ENCODE measurements around the gene ADCY1.

Gene ADCY1

DNA sequence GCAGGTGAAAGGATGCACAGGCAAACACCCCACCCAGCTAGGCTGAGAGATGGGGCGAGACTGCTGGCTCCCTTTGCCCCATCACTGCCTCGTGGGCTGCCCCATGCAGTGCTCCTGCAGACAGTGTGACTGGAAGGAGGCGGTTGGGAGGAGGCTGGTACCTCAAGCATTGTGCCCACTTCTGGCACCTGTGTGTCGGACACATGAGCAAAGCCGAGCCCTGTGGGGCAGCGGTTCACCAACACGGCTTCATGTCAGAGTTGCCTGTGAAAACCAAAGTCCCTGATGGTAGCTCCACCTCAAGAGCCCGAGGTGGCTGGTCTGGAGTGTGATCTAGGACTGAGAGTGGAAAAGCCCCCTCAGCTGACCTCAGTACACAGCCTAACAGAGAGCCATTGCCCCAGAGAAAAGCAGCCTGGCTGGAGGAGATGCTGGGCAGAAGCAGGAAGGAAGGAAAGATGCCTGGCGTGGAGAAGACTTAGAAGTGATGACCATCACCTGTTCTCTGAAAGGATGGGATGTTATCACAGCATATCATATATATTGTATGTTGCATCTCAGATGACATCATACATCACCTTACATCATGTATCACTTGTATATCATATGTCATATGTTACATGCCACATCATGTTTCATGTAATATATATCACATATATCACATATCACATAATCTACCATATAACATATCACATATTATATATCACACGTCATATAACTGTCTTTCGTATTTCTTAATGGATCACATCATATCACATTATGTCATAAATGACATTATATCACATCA, 75.6 kb downstream of the ADCY1 start:
- DNase-seq (ENCODE audit: low read depth in 2 of 2, low spot score in 1 of 2) = no peak

DNA sequence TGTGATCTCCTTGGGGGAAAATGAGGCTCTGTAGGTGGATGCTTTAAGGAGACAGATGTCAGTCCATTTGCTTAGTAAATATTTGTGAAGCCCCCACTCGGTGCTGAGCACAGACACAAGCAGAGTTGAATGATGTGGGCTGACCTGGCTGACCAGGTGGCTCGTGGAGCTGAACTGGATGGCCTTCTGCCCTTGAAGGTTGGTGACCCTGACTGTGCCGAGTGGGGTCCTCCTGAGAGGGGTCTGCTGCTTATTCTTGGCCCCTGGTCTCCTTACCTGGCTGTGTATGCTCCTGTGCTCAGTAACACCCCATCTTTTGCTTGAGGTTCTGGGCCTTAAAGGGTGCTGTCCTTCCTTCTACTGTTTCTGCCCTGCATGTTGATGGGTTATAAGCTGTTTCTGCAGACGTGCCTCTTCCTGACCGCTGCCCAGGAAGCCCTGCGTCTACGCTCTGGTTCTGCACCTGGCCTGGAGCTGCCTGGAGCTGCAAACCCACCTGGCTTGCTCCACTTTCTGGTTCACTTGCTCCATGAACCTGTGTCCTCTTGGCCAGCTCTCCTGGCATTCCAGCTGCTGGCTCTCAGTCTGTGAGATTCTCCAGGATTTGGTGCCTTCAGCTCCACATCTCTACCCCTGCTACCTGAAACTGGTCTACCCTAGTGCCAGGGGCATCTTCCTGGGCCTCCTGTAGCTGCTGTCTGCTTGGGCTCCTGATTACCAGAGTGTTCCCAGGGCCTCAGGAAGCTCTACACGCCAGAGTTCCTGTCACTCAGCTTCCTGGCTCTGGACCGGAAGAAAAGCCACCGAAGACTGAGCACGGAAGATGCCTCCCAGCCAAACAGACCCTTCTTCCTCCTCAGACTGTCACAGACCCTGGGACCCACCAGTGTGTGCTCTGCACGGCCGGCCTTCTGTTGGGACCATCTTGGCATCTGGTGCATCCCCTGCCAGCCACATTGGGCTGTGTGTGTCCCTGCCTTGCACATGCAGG, 76.5 kb downstream of the ADCY1 start:
- no peak for DNase-seq (ENCODE audit: low read depth in 2 of 2, low spot score in 1 of 2)

DNA sequence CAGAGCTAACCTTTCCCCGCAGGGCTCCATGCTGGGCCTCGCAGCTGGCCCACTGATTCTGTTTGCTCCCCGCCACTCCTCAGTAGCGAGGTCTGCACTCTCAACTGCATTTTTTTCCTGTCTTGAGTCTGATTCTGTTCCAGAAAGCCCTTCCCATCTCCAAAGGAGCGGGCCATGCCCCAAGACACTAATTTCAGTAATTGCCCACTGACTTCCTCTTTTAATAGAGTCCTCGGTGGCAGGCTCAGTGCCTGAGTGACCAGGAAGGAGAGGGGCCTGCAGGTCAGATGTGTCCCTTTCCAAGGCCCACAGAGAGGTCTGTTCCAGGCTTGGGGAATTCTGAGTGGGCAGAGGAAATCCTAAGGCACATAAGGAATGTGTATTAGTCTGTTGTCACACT, 77.4 kb downstream of the ADCY1 start:
- no peak for DNase-seq (ENCODE audit: low read depth in 2 of 2, low spot score in 1 of 2)

DNA sequence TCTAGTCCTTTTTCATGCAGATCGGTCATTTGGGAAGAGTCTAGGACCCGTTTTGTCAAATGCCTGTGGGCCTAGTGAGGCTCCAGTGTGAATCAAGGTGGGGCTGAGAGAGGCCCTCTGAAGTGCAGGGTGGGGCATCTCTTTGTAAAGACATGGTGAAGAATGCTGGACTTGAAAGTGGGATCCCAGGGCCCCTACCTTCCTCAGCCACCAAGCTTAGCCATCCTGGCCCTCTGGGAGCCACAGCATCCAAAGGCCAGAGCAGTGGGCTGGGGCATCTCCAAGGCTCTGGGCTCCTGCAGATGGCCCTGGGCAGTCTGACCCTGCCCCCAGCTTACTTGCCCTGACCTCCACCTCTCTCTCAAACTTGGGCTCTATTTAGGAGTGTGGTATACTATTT, 78.5 kb downstream of the ADCY1 start:
- DNase-seq (ENCODE audit: low read depth in 2 of 2, low spot score in 1 of 2) = no peak

DNA sequence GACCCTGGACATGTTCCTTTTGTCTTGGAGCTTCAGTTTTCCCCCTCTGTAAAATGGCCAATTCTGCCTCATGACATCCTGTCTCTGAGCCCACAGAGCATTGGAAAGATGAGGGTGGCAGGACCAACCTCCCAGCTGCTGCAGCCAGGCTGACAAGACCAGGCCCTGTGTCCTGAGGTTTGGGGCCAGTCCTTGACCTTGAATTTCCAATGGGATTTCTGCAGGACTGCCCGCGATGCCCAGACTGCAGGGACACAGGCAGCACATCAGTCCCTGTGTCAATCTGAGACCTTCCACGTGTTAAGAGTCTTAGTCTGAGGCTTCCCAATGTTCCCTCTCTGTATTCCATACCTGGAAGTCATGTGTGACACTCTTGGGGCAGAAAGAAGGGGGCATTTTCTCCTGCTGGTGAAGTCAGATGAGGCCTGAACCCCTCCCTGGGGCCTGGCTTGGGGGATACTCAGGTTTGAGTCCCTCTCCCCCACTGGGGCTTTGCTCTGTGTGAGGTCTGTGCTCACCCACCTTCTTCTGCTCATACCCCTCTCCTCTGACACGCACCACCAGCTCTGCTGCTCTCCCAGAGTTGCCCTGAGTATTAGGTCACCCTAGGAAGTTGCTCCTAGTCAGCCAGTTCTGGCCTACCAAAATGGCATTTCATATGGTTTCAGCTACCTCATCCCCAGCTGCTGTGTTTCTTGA, 79.2 kb downstream of the ADCY1 start:
- DNase-seq (ENCODE audit: low read depth in 2 of 2, low spot score in 1 of 2) = no peak

DNA sequence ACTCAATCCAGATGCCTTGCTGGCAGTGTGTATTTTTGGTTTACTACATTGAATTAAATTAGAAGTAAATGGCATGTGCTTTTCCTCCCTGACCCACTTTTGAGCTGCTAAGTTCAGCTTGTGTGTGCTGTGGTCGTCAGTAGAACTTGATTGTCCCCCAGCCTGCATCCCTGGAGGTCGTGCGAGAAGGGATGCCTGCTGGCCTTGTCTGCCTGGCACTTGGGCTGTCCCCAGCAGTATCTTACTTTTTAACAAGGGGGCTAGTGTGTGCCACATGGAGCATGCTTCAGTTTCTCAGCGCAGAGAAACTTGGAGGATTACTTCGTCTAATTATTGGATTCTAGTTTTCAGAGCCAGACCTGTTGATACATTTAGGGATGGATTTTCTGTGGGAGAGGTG, 80.2 kb downstream of the ADCY1 start:
- no peak for DNase-seq (ENCODE audit: low read depth in 2 of 2, low spot score in 1 of 2)

DNA sequence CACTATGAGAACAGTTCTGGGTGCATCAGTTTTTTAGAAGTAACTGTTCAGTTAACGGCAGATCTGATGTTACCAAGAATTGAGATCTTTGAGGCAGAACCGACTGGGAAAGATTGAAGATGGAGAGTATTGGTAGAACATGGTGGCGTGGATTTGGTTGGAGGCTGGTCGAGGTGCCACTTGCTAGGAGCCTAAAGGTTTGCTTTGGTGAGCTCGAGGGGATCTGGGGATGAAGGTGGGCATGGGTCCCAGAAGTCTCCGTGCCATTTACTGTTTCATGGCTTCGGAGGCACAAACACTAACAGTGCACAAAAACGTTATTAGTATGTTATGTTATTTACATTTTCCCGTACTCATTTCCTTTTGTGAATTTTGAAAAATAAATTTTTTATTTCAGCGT, 81.4 kb downstream of the ADCY1 start:
- DNase-seq (ENCODE audit: low read depth in 2 of 2, low spot score in 1 of 2) = no peak

DNA sequence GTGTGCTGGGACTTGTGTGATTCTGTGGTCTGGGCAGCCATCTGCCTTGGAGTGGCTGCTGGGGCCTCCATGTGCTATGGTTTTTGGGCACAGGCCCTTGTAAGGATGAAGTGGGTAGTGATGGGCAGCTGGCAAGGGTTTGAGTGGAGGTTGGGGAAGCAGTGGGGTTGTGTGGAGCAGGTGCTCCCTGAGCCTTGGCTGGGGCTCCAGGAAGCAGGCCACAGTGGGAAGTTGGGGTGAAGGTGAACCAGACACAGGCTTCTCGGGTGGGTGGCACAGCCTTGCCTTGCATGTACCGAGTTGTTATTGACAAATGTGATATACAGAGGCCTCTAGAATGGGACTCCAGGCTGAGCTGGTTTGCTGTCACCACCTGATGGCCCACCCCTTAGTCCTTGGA, 82.3 kb downstream of the ADCY1 start:
- no peak for DNase-seq (ENCODE audit: low read depth in 2 of 2, low spot score in 1 of 2)

DNA sequence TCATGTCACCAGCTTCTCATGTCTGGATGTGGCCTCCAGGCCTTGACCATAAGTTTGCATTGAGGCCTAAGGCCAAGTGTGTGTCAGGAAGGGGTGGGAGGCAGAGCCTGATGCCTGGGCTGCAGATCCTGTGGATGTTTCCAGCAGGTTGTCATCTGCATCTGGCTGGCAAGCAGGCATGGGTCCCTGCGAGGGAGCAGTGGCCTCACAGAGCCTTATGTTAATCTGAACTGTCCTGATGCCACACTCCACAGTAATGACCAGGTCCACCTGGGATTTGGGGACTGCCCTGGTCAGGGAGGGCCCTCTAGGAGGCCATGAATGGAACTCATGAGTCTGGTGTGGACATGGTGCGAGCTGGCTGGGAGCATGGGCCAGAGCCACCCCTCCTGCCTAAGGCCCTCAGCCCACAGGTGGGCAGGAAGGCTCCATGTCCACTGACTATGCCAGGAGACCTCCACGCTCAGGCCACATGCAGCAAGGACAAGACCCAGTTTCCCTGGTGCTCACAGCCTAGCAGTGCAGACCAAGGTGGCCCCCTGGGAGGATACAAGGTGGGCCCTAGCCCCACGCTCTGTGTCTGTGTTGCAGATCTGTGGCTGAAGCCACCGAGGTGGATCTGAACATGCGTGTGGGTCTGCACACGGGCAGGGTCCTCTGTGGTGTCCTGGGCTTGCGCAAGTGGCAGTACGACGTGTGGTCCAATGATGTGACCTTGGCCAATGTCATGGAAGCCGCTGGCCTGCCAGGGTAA, 83.1 kb downstream of the ADCY1 start:
- DNase-seq (ENCODE audit: low read depth in 2 of 2, low spot score in 1 of 2) = no peak

DNA sequence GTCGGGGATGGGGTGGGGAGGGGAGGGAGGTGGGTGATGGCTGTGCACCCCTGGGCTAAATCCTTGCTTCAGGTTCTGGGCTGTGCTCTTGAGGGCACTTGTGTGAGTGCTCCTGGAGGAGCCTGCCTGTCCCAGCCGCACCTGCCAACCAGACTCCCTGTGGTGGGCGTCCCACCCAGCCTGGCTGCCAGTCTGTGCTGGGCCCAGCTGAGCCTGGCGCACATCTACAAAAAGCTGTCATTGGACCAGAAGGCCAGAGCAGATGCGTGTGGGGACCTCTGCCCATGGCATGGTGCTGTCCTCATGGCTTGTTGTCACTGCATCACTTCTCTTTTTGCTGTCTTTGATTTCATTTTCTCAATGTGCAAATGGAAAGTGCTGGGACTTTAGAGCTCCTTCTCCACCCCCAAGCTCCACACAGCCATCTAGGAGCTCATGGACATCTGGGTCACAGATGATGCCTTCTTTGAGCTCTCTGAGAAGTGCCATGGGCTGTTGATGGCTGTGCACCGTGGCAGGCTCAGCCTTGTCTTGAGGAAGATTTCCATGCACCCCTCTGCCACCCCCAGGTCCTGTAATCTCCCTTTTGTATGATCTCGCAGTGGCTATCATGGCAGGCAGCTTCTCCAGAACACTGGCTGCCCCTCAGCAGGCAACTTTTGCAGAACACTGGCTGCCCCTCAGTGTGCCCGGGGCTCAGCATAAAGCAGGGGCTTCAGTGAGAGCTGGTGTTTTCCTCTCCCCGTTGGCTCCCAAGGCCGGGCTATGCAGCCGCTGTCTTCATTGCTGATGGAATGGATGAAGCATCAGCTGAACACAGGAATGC, 83.9 kb downstream of the ADCY1 start:
- no peak for DNase-seq (ENCODE audit: low read depth in 2 of 2, low spot score in 1 of 2)

DNA sequence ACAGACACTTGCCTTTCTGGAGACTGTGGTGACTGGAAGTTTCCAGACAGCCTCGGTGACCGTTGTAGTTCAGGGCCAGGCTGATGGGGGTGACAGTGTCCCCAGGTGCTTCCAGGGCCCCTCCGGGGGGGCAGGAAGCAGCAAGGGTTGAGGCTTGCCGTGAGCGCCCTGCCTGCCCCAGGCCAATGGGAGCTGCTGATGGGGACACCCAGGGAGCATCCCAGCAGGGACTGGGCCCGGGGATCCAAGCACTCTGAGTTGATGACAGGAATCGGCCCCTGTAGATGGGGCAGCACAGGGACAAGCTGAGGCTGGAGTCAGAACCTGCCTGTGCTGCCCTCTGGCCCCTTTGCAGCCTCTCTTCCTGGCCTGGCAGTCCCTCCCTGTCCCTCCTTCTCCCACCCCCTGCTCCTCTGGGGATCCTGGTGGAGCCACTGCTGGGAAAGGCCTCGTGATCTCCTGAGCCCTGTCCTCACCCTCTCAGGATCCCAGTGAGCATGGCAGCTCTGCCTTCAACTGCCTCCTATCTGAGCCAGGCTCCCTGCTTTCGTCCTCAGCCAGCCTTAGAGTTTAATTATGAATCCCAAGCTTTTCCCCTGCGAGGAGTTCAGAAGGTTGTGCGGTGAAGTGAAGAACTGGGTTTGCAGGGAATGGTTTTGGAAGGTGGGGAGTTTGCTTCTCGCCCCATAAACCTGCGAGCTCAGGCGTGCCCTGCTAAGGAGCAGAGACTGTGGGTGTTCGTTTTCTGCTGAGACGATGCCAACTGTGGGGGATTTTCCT, 84.7 kb downstream of the ADCY1 start:
- DNase-seq (ENCODE audit: low read depth in 2 of 2, low spot score in 1 of 2) = no peak

DNA sequence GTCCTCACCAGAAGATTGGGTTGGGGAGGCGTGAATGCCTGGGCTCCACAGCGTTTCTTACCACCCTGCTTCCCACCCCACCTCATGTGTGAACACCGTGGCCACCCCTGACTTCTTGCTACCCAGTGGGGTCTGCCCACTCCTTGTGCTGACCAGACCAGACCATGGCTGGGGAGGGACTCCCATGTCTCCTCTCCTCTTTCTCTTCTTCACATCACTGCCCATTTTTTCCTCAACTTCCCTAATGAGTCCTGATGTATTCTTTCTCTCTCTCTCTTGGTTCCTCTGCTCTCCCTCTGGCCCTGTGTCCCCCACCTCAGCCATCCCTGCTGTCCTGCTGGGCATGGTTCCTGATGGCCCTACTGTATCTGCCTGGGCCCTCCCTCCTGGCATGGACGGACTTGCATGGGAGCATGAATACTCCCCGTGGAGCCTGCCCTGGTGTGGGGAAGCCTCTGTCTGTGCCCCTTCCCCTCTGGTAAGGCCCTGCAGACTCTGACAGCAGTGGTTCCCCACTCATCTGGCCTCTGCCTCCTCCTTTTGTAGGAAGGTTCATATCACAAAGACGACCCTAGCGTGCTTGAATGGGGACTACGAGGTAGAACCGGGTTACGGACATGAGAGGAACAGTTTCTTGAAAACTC, 85.5 kb downstream of the ADCY1 start:
- DNase-seq (ENCODE audit: low read depth in 2 of 2, low spot score in 1 of 2) = no peak

DNA sequence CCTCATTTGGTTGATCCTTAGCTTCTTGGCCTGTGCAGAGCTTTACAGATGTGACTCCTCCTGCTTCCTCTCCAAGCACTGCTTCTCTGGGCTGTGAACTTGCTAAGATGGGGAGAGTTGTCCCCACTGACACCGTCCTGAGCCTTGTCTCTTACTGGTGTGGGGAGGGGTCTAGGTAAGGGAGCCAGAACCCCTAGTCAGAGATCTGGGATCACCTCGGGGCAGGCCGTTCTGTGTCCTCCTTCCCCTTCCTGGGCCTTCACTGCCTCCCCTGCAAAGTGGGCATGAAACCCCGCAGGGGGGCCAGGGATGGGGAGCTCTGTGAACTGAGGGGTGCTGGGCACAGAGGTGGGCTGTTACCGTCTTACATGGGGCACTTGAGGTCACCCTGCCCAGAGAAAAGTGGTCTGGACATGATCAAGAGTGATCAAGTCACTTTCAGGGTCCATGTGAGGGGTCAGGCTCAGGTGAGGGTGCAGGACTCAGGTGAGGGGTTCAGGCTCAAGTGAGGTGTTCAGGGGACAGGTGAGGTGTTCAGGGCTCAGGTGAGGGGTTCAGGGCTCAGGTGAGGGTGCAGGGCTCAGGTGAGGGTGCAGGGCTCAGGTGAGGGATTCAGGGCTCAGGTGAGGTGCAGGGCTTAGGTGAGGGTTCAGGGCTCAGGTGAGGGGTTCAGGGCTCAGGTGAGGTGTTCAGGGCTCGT, 86.2 kb downstream of the ADCY1 start:
- no peak for DNase-seq (ENCODE audit: low read depth in 2 of 2, low spot score in 1 of 2)

DNA sequence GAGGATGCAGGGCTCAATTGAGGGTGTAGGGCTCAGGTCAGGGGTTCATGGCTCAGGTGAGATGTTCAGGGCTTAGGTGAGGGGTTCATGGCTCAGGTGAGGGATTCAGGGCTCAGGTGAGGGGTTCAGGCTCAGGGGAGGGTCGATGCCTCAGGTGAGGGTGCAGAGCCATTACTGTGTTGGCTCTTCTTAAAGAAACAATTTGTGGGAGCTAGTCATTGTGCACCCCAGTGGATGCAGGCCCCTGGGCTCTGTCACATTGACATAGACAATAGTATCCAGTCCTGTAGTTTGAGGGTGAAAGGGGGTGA, 86.7 kb downstream of the ADCY1 start:
- DNase-seq (ENCODE audit: low read depth in 2 of 2, low spot score in 1 of 2) = no peak

DNA sequence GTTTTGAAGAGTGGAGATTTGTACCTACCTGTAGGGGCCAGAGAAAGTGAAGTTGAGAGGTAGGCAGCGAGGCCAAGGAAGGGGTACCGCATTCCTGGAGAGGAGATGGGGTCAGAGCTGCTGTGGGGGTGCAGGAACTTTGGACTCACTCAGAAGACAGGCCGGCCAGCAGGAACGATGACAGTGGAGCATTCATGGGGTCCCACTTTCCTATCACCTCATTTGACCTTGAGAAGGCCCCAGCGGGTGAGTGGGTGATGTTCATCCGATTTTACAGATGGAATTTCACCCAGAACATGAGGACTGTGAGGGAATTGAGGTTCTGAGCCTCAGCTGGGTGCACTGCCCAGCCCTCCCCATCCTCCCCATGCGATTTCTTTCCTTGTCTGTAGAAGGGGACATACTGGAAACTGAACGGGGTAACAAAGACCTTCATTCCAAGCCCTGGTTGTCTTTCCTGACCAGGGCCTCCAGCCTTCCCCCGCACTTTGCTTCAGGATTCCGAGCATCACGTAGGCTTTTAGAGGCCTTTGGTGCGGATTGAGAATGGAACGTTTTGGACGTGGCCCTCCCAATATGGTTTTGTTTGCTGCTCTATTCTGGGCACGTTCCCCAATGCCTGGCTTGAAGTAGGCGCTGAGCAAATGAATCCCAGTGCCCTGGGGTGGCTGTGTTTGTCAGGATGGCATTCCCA, 87.3 kb downstream of the ADCY1 start:
- DNase-seq (ENCODE audit: low read depth in 2 of 2, low spot score in 1 of 2) = no peak

DNA sequence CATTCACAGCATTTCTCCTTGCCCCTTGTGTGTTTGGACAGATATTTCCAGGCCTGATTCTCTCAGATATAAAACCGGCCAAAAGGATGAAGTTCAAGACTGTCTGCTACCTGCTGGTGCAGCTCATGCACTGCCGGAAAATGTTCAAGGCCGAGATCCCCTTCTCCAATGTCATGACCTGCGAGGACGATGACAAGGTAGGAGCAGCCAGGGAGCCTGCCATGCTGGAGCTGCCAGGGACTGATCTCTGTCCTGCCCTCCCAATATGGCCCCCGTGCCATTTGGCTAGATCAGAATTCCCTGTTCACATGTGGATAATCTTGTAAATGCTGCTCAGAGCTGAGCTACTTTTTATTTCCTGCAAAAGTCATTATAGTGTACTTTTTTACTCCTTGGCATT, 87.8 kb downstream of the ADCY1 start:
- no peak for DNase-seq (ENCODE audit: low read depth in 2 of 2, low spot score in 1 of 2)

DNA sequence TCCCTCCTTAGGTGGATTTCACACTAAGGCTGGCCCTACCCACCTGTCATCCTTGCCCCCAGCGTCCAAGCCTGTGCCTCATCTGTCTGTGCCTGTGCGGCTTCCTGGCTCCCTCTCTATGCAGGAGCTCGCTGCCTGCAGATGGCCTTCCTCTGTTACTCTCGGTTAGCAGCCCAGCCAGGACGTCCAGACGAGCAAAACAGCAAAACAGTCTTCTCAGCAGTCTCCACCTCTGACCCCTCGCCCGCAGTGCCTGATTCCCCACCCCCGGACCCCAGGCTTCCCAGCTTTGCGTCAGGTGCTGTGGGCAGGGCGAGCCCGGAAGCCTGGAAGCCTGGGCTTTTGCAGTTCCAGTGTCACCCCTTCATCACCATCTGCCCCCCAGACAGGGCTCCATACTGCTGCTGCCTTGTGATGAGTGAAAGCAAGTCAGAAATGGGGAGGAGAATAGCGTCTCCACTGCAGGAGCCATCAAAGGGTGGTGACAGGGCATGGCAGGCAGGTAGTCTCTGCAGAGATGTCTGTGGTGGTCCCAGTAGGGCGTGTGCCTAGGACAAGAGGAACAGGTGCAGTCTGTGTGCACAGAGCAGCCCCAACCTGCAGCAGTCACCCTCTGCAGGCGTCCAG, 88.5 kb downstream of the ADCY1 start:
- DNase-seq (ENCODE audit: low read depth in 2 of 2, low spot score in 1 of 2) = no peak

All from stimulated activated CD8-positive, alpha-beta memory T cell treated with anti-CD3 and anti-CD28 coated beads, Interleukin-4, amount 100 ng/mL, for 4 hours (primary cell).